NCI-H2171 treated with DMSO at 0.1 percent for 48 hours (cell line): ENCODE results near the gene TMIGD1.

Experiments used
- DNase-seq: peaks from one replicate; lab custom pipeline; 2025; lab: John Stamatoyannopoulos, UW

Gene TMIGD1

GRCh38 chr17:30332057-30332542 lies 1.8 kb downstream of the TMIGD1 start:
- no peak for DNase-seq

GRCh38 chr17:30326809-30327208 lies 7.0 kb downstream of the TMIGD1 start:
- DNase-seq = no peak

GRCh38 chr17:30324723-30325122 lies 9.1 kb downstream of the TMIGD1 start:
- DNase-seq = no peak

- DNase-seq = peak; percentile 77
Observed at GRCh38 chr17:30323895-30324319, 9.9 kb downstream of the TMIGD1 start.

- peak; percentile 80 for DNase-seq
Observed at GRCh38 chr17:30323262-30323894, 10.5 kb downstream of the TMIGD1 start.

GRCh38 chr17:30321314-30321713 lies 12.5 kb downstream of the TMIGD1 start:
- DNase-seq = no peak

GRCh38 chr17:30318155-30318554 lies 15.7 kb downstream of the TMIGD1 start:
- DNase-seq = no peak

GRCh38 chr17:30316736-30317135 lies 17.1 kb downstream of the TMIGD1 start:
- no peak for DNase-seq

GRCh38 chr17:30315106-30315505 lies 18.8 kb downstream of the TMIGD1 start:
- DNase-seq = no peak

- DNase-seq = no peak
Observed at GRCh38 chr17:30314474-30314873, 19.4 kb downstream of the TMIGD1 start.

GRCh38 chr17:30312226-30312625 lies 21.6 kb downstream of the TMIGD1 start:
- no peak for DNase-seq

- no peak for DNase-seq
Observed at GRCh38 chr17:30310562-30310961, 23.3 kb downstream of the TMIGD1 start.

- DNase-seq = no peak
Observed at GRCh38 chr17:30309591-30309990, 24.3 kb downstream of the TMIGD1 start.

- no peak for DNase-seq
Observed at GRCh38 chr17:30308406-30308805, 25.5 kb downstream of the TMIGD1 start.

GRCh38 chr17:30304778-30305177 lies 29.1 kb downstream of the TMIGD1 start:
- DNase-seq = no peak

GRCh38 chr17:30302241-30302640 lies 31.6 kb downstream of the TMIGD1 start:
- DNase-seq = no peak

GRCh38 chr17:30300818-30301217 lies 33.0 kb downstream of the TMIGD1 start:
- DNase-seq = no peak

- no peak for DNase-seq
Observed at GRCh38 chr17:30299000-30299399, 34.9 kb downstream of the TMIGD1 start.

- DNase-seq = no peak
Observed at GRCh38 chr17:30297715-30298114, 36.1 kb downstream of the TMIGD1 start.

- DNase-seq = no peak
Observed at GRCh38 chr17:30296499-30297080, 37.3 kb downstream of the TMIGD1 start.

GRCh38 chr17:30292286-30292858 lies 41.5 kb downstream of the TMIGD1 start:
- DNase-seq = peak; percentile 81

- DNase-seq = peak; percentile 81
Observed at GRCh38 chr17:30291543-30292285, 42.1 kb downstream of the TMIGD1 start, which contains the start of gene BLMH. TSS of gene BLMH (minus strand) at chr17:30291944. CDS start at chr17:30291819, 125 bp downstream.
